Left ventricle myocardium inferior (tissue), 1 donor: ENCODE results near the gene WDR45. TPM values are rescaled to one million over a fixed set of nuclear protein-coding genes. Genes with fewer than 3 reads are reported as not detected.

ENCODE experiments used
- DNase-seq: peaks from one replicate; pipeline ENCODE4 v3.0.0-alpha.2; 2020
- H3K27ac ChIP-seq: fragments of 200-600 bp; replicated peaks from 2 replicates; pipeline ENCODE4 v1.8.0; 2021
- H3K27me3 ChIP-seq: fragments of 200-600 bp; 2 replicates; pipeline ENCODE4 v1.8.0; 2021; ENCODE audit warnings: low read depth
- H3K36me3 ChIP-seq: fragments of 200-600 bp; 2 replicates; pipeline ENCODE4 v1.8.0; 2021
- H3K4me1 ChIP-seq: fragments of 200-600 bp; 2 replicates; pipeline ENCODE4 v1.8.0; 2021
- H3K4me3 ChIP-seq: fragments of 200-600 bp; 2 replicates; pipeline ENCODE4 v1.8.0; 2021; ENCODE audit warnings: mild to moderate bottlenecking, moderate library complexity
- H3K9me3 ChIP-seq: fragments of 200-600 bp; replicated peaks from 2 replicates; pipeline ENCODE4 v1.8.0; 2021
- CTCF ChIP-seq: fragments of 200-600 bp; IDR thresholded peaks from 2 replicates; pipeline ENCODE4 v1.8.0; 2021; ENCODE audit warnings: antibody characterized with exemption, mild to moderate bottlenecking, borderline replicate concordance
- intact Hi-C: fragments of 100-400 bp; cut with micrococcal nuclease; formaldehyde crosslinking; loops from one replicate; pipeline ENCODE4 v1.11.0; 2022
- total RNA-seq: library from RNA; stranded (reverse); fragmentation: NEBNext Ultra II Directional; extraction: Animal tissue kit (Norgen Biotek cat#: 25700); gene quantifications from one replicate; pipeline ENCODE4 v1.2.1, GENCODE V29; 2021
- donor health status: DM: no; HTN: yes; CAD: no; lungs with severe emphysema.

The WDR45 gene
- total RNA-seq, 1 donor from 2014 or later = 80.4 TPM

GRCh38 chrX:49116716-49117115, 37.0 kb upstream of the WDR45 start:
- Histone ChIP-seq H3K4me1 (peaks cover under 1% of the 10 kb centered on the region), H3K27me3 (no peaks in the 10 kb centered on the region), H3K4me3 (no peak overlapping the region), H3K36me3 (peaks cover 56% of the 10 kb centered on the region), H3K9me3 (no peaks in the 10 kb centered on the region), H3K27ac (no peak overlapping the region)
- TF ChIP-seq CTCF = no peak
- no peak for DNase-seq
- intact Hi-C loops = no loop called here

- Histone ChIP-seq H3K36me3 (peaks cover 53% of the 10 kb centered on the region), H3K4me1 (no peaks in the 10 kb centered on the region), H3K27ac (no peak overlapping the region), H3K4me3 (no peak overlapping the region), H3K9me3 (no peaks in the 10 kb centered on the region), H3K27me3 (no peaks in the 10 kb centered on the region)
- DNase-seq = no peak
- intact Hi-C loops = no loop called here
- no peak for TF ChIP-seq CTCF
Measured at GRCh38 chrX:49116076-49116475, 36.4 kb upstream of the WDR45 start.

GRCh38 chrX:49111791-49112190, 32.1 kb upstream of the WDR45 start:
- no peaks in the 10 kb centered on the region for H3K27me3 ChIP-seq
- intact Hi-C loops = no loop called here
- H3K4me3 ChIP-seq = no peak overlapping the region
- no peaks in the 10 kb centered on the region for H3K9me3 ChIP-seq
- H3K4me1 ChIP-seq = no peaks in the 10 kb centered on the region
- DNase-seq = no peak
- H3K27ac ChIP-seq = peak overlapping the region; percentile 3
- H3K36me3 ChIP-seq = peaks cover 32% of the 10 kb centered on the region
- TF ChIP-seq CTCF = no peak

- Histone ChIP-seq H3K4me3 (no peak overlapping the region), H3K27ac (no peak overlapping the region), H3K4me1 (no peaks in the 10 kb centered on the region), H3K9me3 (no peaks in the 10 kb centered on the region), H3K36me3 (peaks cover 22% of the 10 kb centered on the region), H3K27me3 (no peaks in the 10 kb centered on the region)
- no peak for DNase-seq
- intact Hi-C loops = no loop called here
- TF ChIP-seq CTCF = no peak
Measured at GRCh38 chrX:49110417-49110816, 30.7 kb upstream of the WDR45 start.

- Histone ChIP-seq H3K27ac (no peak overlapping the region), H3K9me3 (no peaks in the 10 kb centered on the region), H3K4me3 (no peak overlapping the region), H3K4me1 (no peaks in the 10 kb centered on the region), H3K27me3 (no peaks in the 10 kb centered on the region), H3K36me3 (peaks cover 15% of the 10 kb centered on the region)
- DNase-seq = no peak
- no peak for TF ChIP-seq CTCF
- intact Hi-C loops = no loop called here
Measured at GRCh38 chrX:49108641-49109040, 29.0 kb upstream of the WDR45 start.

GRCh38 chrX:49106930-49107329, 27.2 kb upstream of the WDR45 start:
- no peak overlapping the region for H3K27ac ChIP-seq
- H3K4me1 ChIP-seq = no peaks in the 10 kb centered on the region
- DNase-seq = peak; percentile 14
- H3K4me3 ChIP-seq = no peak overlapping the region
- no peaks in the 10 kb centered on the region for H3K9me3 ChIP-seq
- H3K36me3 ChIP-seq = peaks cover 4% of the 10 kb centered on the region
- intact Hi-C loops = no loop called here
- H3K27me3 ChIP-seq = no peaks in the 10 kb centered on the region
- TF ChIP-seq CTCF = peak; percentile 46
